SH-SY5Y (cell line): ENCODE results near the gene B3GALT4.

Experiments
- GATA2 ChIP-seq: IDR thresholded peaks from 2 replicates; pipeline ENCODE4 v1.6.1; 2011; ENCODE audit warnings: mild to moderate bottlenecking, low read depth, low read length
- GATA3 ChIP-seq: IDR thresholded peaks from 2 replicates; pipeline ENCODE4 v1.6.1; 2011; ENCODE audit warnings: low read depth, mild to moderate bottlenecking, low read length, moderate library complexity

DNA sequence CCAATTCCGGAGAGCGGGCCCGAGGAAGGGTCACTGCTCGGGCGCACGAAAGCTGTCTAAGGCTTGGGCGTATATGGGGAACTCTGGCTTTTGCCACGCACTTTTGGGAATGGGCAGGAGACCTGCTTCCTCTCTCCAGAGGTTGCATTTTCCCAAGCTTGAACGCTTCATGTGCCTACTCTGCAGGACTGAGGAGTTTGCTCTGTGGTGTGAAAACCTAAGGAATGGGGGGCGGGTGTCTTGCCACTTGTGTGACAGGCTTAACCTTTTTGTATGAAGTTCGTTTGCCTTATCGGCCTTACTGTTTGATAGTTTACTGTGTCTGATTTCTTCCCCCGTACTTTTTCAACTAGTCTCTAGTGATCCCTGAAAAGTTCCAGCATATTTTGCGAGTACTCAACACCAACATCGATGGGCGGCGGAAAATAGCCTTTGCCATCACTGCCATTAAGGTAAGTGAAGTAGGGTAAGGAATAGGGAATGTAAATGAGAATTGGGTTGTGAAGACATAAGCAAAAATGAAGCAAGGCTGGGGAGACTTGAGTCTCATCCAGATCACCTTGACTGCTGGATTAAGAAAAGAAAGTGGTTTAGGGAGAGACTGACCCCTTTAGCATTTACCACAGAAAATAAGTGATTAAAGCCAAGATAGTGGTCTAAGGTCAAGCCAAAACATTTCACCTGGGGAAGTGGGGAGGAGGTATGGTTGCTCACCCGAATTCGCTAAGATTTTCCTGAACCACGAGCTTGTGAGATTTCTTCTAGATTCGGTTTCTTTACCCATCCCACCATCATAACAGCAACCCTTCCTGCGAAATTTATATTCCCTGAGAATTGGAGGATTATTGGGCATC lies 4.4 kb upstream of the B3GALT4 start:
- TF ChIP-seq GATA3 (no peak), GATA2 (no peak)
